ENCODE measurements around the gene ACOT7. TPM values are rescaled to one million over a fixed set of nuclear protein-coding genes. Genes with fewer than 3 reads are reported as not detected.
"Not testable (repeated sequence)": the region's sequence is repeated elsewhere in the genome, so short reads cannot be mapped to it uniquely, and the experiment has no call there.

ACOT7 gene
- total and polyA plus RNA-seq, 12 donors, result 4.0 to 40.4 (median 8.6) TPM

DNA sequence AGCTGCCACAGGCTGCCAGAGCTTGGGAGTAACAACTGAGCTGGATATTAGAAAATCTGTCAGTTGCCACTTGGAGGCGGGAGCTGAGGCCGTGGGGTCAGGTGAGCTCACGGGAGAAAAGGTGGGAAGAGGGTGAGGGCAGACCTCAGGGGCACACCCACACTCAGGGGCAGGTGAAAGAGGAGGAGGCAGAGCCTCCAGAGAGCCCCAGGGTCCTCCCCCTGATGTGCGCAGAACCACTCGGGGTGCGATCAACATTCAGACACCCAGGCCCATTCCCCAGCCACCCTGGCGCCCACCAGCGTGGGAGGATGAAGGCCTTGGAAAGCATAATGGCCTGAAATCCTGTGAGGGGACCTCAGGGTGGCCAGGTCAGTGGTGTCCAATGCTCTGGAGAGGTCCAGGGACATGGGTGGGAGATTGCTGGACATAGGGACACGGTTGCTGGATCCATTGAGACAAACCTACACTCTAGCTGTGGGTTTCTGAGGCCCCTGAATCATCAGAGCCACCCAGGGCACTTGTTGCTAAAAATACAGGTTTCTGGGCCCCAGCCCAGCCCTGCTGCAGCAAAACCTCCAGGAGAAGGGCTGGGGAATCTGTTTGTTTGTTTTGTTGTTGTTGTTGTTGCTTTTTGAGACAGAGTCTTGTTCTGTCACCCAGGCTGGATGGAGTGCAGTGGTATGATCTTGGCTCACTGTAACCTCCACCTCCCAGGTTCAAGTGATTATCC, 83.3 kb downstream of the ACOT7 start:
- Histone ChIP-seq H3K27me3 (no peaks in the 10 kb centered on the region), H3K4me3 (no peak overlapping the region), H3K36me3 (no peaks in the 10 kb centered on the region), H3K9me3 (no peaks in the 10 kb centered on the region), H3K4me1 (peaks cover 0 to 5% (median 0%) of the 10 kb centered on the region in 9 donors), H3K27ac (no peak overlapping the region)
- TF ChIP-seq, protein P1, sequence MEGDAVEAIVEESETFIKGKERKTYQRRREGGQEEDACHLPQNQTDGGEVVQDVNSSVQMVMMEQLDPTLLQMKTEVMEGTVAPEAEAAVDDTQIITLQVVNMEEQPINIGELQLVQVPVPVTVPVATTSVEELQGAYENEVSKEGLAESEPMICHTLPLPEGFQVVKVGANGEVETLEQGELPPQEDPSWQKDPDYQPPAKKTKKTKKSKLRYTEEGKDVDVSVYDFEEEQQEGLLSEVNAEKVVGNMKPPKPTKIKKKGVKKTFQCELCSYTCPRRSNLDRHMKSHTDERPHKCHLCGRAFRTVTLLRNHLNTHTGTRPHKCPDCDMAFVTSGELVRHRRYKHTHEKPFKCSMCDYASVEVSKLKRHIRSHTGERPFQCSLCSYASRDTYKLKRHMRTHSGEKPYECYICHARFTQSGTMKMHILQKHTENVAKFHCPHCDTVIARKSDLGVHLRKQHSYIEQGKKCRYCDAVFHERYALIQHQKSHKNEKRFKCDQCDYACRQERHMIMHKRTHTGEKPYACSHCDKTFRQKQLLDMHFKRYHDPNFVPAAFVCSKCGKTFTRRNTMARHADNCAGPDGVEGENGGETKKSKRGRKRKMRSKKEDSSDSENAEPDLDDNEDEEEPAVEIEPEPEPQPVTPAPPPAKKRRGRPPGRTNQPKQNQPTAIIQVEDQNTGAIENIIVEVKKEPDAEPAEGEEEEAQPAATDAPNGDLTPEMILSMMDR (IDR thresholded peaks at IDR 0.05), result no peak
- DNase-seq, result no peak
- 95 to 96% methylated on average over 9 of the region's 9 CpGs for WGBS, 2 donors
- intact Hi-C loops (cut with DNase I), result no loop called here
- ATAC-seq, result peak in 1 of 8 donors; percentile 12

DNA sequence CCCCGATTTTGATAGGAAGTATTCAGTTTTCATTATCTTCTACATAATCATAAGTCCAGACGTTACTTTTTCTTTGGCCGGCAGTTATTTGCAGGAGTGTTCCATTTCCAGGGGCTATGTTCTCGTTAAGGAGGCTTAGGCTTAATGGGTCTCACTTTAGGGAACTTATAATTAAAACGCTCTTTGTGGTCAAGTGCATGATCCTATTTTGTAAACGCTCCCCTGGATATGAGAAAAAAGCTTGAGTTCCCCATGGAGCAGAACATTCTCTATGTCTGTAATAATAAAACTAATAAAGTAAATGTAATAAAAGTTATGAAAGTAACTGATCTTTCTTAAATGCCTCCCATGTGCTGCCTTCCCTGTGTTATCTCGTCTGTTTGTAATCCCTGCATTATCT, 84.0 kb downstream of the ACOT7 start:
- TF ChIP-seq, protein P1 (IDR thresholded peaks at IDR 0.05), result no peak
- 80 to 88% methylated on average over 7 of the region's 7 CpGs for WGBS, 2 donors
- Histone ChIP-seq H3K36me3 (no peaks in the 10 kb centered on the region), H3K27me3 (no peaks in the 10 kb centered on the region), H3K4me3 (no peak overlapping the region), H3K27ac (no peak overlapping the region), H3K4me1 (peaks cover 0 to 5% (median 0%) of the 10 kb centered on the region in 9 donors), H3K9me3 (no peaks in the 10 kb centered on the region)
- intact Hi-C loops (cut with DNase I), result loop anchor here in 1 of 10 donors (5.0 kb wide), 1 partner anchor 1188 kb away; no protein-coding TSS in a partner anchor
- no peak for ATAC-seq
- DNase-seq, result no peak

DNA sequence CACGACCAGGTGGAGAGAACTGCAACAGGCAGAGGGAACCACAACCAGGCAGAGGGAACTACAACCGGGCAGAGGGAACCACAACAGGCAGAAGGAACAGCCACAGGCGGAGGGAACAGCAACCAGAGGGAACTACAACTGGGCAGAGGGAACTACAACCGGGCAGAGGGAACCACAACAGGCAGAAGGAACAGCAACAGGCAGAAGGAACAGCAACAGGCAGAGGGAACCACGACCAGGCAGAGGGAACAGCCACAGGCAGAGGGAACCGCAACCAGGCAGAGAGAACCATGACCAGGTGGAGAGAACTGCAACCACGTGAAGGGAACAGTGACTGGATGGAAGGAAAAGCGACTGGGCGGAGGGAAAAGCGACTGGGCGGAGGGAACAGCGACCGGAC, 85.1 kb downstream of the ACOT7 start:
- ATAC-seq, result no peak
- H3K27ac ChIP-seq, result no peak overlapping the region
- no peak overlapping the region for H3K4me3 ChIP-seq
- intact Hi-C loops (cut with DNase I), result loop anchor here in 1 of 10 donors (5.0 kb wide), 1 partner anchor 1189 kb away; no protein-coding TSS in a partner anchor
- H3K27me3 ChIP-seq, result no peaks in the 10 kb centered on the region
- TF ChIP-seq, protein P1 (IDR thresholded peaks at IDR 0.05), result no peak
- no peaks in the 10 kb centered on the region for H3K36me3 ChIP-seq
- DNase-seq, result no peak
- 89 to 98% methylated on average over 13 of the region's 13 CpGs for WGBS, 2 donors
- peaks cover 0 to 5% (median 0%) of the 10 kb centered on the region in 9 donors for H3K4me1 ChIP-seq
- H3K9me3 ChIP-seq, result no peaks in the 10 kb centered on the region

DNA sequence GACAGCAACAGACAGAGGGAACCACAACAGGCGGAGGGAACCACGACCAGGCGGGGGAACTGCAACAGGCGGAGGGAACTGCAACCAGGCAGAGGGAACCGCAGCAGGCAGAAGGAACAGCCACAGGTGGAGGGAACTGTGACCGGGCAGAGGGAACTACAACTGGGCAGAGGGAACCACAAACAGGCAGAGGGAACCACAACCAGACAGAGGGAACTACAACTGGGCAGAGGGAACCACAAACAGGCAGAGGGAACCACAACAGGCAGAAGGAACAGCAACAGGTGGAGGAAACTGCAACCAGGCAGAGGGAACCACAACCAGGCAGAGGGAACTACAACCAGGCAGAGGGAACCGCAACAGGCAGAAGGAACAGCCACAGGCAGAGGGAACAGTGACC, 85.9 kb downstream of the ACOT7 start:
- H3K9me3 ChIP-seq, ATAC-seq, H3K36me3 ChIP-seq, H3K4me1 ChIP-seq, H3K4me3 ChIP-seq, H3K27ac ChIP-seq, H3K27me3 ChIP-seq, DNase-seq: not testable (repeated sequence)
- intact Hi-C loops (cut with DNase I), result loop anchor here in 1 of 10 donors (5.0 kb wide), 1 partner anchor 1190 kb away; no protein-coding TSS in a partner anchor
- WGBS, 2 donors, result 94 to 96% methylated on average over 7 of the region's 7 CpGs

DNA sequence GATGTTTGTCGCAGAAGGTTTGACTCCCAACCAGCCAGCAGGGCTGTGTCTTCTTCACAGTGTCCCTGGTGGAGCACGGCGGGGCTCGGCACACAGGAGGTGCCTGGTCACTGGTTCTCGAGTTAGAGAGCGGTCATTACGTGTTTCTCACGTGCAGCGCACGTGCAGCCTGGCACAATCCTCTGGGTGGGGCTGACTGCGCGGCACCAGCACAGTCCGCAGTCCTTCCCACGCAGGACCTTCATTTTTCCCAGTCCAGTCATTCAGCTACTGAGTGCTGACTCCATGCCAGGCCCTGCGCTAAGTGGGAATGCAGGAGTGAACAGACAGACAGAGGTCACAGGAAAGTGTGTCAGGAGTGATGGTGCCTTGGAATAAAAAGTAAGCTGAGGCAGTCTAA, 86.5 kb downstream of the ACOT7 start:
- intact Hi-C loops (cut with DNase I), result loop anchor here in 1 of 10 donors (5.0 kb wide), 1 partner anchor 1190 kb away; no protein-coding TSS in a partner anchor
- H3K27ac ChIP-seq, result no peak overlapping the region
- H3K27me3 ChIP-seq, result no peaks in the 10 kb centered on the region
- H3K36me3 ChIP-seq, result no peaks in the 10 kb centered on the region
- H3K4me1 ChIP-seq, result peaks cover 0 to 5% (median 0%) of the 10 kb centered on the region in 9 donors
- no peak overlapping the region for H3K4me3 ChIP-seq
- 91 to 94% methylated on average over 15 of the region's 15 CpGs for WGBS, 2 donors
- peak in 1 of 8 donors; percentile 69 for ATAC-seq
- no peak for DNase-seq
- no peaks in the 10 kb centered on the region for H3K9me3 ChIP-seq
- TF ChIP-seq, protein P1 (IDR thresholded peaks at IDR 0.05), result no peak

Data from heart right ventricle (tissue), 16 donors.